Stimulated activated naive CD8-positive, alpha-beta T cell treated with anti-CD3 and anti-CD28 coated beads, Interleukin-15, amount 100 ng/mL, for 72 hours (primary cell): ENCODE data around the gene VAV2.

Experiments
- ATAC-seq: fragments of 150-1000 bp; cut with Tn5 transposase; 2 replicates; pipeline ENCODE4 v1.10.0; 2021; ENCODE audit warnings: mild to moderate bottlenecking, moderate library complexity
- DNase-seq, 2 donors: peaks; one replicate each; pipeline ENCODE4 v3.0.0; 2021 to 2022
- H3K27ac Mint-ChIP-seq, 2 donors: one replicate each; pipeline ENCODE4 v1.8.0; 2022; ENCODE audit warnings: mild to moderate bottlenecking in 2 of 2, mixed read lengths in 2 of 2, moderate library complexity in 2 of 2
- H3K27me3 Mint-ChIP-seq: one replicate; pipeline ENCODE4 v1.8.0; 2022; ENCODE audit warnings: mixed read lengths
- H3K4me1 Mint-ChIP-seq: one replicate; pipeline ENCODE4 v1.8.0; 2022; ENCODE audit warnings: mild to moderate bottlenecking, mixed read lengths
- H3K4me3 Mint-ChIP-seq, 2 donors: one replicate each; pipeline ENCODE4 v1.8.0; 2022; ENCODE audit warnings: mild to moderate bottlenecking in 2 of 2, mixed read lengths in 2 of 2, moderate library complexity in 1 of 2
- H3K9me3 Mint-ChIP-seq, 2 donors: one replicate each; pipeline ENCODE4 v1.8.0; 2022; ENCODE audit warnings: mixed read lengths in 2 of 2

The VAV2 gene

DNA sequence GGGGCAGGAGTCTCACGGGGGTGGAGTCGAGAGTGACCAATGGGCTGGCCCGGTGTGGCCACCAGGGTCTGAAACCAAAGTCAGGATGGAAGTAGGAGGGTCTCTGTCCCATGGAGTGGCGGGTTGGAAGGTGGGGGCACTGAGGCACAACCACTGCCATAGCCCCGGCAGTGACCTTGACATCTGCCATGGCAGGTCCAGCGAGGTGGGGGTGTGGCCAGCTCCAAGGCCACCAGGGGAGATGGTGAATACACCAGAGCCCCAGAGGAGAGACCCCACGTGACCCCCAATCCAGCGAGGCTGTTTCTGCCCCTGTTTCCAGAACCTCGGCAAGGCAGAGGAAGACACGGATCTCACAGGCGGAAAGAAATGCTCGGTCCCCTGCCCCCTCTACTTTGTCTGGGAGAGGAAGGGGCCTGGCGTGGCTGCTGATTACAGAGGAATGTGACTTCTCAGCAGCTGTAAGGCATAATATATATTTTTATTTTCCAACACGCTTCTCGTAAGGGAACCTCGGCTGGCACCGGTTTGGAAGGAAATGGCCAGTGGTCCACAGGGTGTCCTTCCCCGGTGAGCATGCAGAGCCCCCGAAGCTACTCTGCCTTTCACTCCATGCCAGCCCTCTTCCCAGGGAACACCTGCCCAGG lies 148.2 kb downstream of the VAV2 start:
- Mint-ChIP-seq H3K4me3 (no peak overlapping the region), H3K4me1 (peaks cover 9% of the 10 kb centered on the region), H3K27me3 (peaks cover 24% of the 10 kb centered on the region), H3K27ac (no peak overlapping the region), H3K9me3 (no peaks in the 10 kb centered on the region)
- DNase-seq (no peak), ATAC-seq (no peak)

DNA sequence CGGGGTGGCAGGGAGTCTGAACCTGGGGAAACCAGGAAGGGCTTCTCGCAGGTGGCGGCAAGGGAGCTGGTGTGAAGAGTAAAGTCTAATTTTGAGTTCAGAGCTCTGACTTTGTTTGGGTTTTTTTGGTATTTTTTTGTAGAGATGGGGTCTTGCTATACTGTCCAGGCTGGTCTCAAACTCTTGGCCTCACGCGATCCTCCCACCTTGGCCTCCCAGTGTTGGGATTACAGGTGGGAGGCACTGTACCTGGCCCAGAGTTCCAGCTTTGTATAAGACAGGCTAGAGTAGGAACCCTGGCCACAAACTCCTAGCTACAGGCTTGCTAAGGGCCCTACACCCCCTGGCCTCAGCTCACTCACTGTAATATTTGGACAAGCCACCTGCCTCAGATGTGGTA lies 148.9 kb downstream of the VAV2 start:
- no peaks in the 10 kb centered on the region for H3K9me3 Mint-ChIP-seq
- peaks cover 9% of the 10 kb centered on the region for H3K4me1 Mint-ChIP-seq
- no peak overlapping the region for H3K27ac Mint-ChIP-seq
- no peak overlapping the region for H3K4me3 Mint-ChIP-seq
- H3K27me3 Mint-ChIP-seq: peaks cover 24% of the 10 kb centered on the region
- no peak for ATAC-seq
- no peak for DNase-seq

DNA sequence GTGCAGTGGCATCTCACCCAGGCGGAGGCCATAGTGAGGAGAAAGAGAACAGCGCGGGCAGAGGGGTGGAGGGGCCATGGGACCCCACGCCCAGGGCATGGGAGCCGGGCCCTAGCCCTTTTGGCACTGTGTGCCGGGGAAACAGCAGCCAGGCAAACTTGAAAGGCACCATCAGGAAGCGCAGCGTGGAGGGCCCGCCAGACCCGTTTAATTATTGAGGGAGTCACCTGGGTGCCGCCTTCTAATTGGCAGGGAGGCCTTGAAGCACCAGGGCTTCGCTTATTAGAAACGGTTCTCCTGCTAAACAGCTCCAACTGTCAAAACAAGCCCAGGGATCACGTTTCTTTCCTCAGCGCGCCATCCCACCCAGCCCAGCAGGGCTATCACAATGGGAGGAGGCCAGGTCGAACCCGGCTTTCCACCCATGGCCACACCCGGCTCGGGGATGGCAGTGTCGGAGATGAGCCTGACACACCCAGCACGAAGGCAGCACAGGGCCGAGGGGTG lies 149.3 kb downstream of the VAV2 start:
- Mint-ChIP-seq H3K9me3 (no peaks in the 10 kb centered on the region), H3K27me3 (peaks cover 24% of the 10 kb centered on the region), H3K4me3 (no peak overlapping the region), H3K4me1 (peaks cover 9% of the 10 kb centered on the region), H3K27ac (no peak overlapping the region)
- ATAC-seq (no peak), DNase-seq (no peak)

DNA sequence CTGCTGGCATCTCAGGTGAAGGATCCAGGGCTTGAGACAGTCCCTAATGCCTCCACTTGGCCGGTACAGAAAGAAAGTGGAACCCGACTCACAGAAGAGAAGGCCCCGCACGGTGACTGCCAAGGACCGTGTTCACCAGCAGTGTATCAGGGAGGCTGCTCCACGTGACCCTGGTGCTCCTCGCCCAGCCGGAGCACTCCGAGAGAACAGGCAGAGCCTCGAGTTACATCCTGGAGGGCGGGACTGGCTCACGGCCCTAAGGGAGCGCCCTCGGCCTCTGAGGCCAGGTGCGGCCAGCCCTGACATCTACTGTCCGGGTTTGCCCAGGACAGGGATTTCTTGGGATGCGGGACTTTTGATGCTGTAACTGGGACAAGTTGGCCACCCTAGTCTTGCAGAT lies 149.9 kb downstream of the VAV2 start:
- no peak overlapping the region for H3K4me3 Mint-ChIP-seq
- ATAC-seq (no peak), DNase-seq (no peak)
- H3K27ac Mint-ChIP-seq: no peak overlapping the region
- H3K4me1 Mint-ChIP-seq: peaks cover 9% of the 10 kb centered on the region
- H3K9me3 Mint-ChIP-seq: no peaks in the 10 kb centered on the region
- peaks cover 24% of the 10 kb centered on the region for H3K27me3 Mint-ChIP-seq

DNA sequence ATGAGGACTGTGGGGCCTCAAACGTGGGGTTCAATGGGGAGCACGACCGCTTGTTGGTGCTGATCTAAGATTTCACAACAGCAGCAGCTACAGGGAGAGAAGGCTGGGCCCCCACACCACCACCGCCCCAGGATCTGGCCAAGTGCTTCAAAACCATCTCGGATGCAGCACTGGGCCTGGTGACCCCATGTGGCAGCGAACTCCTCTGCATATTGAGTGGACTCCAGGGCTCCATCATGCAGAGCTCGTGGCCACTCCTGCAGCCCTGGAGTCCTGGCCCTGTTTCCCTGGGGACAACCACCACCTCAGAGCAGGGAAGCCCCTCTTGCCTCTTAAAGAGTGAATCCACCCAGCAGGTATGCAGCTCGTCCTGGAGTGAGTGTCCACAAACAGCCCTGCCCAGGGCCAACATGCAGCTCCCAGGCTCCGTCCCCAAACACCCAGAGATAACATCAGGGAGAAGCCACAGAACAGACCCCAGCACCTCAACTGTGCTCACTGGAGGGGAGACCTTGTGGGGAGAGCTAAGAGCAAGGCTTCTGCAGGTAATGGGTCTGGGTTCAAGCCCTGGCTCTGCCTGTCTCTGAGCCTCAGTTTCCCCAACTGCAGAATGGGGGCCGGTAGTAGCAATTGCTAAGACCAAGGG lies 150.8 kb downstream of the VAV2 start:
- H3K4me3 Mint-ChIP-seq: no peak overlapping the region
- H3K27ac Mint-ChIP-seq: no peak overlapping the region
- H3K27me3 Mint-ChIP-seq: peaks cover 24% of the 10 kb centered on the region
- DNase-seq (no peak), ATAC-seq (no peak)
- H3K9me3 Mint-ChIP-seq: no peaks in the 10 kb centered on the region
- peaks cover 9% of the 10 kb centered on the region for H3K4me1 Mint-ChIP-seq

DNA sequence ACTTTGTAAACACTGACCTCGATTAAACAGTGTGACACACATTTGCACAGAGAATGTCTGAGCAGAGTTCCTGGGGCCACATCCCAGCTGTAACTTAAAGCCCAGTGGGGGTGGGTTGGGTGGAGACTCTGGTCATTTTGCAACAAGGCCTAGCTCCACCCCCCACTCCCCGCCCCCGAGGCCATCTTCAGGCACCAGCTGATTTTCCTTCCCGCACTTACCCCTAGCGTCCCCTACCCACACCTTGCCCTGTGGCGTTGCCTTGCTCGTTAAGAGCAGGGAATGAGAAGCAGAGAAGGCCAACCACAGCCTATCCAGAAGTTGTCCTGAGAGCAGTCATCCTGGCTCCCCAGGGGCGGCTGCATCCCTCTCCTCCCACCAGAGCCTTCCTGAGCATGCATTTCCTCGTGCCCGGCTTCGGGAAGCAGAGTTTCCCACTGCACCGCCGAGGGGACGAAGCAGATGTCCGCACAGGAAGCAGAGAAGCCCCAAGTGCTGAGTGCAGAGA lies 152.2 kb downstream of the VAV2 start:
- ATAC-seq (no peak), DNase-seq (no peak)
- no peaks in the 10 kb centered on the region for H3K9me3 Mint-ChIP-seq
- no peak overlapping the region for H3K4me3 Mint-ChIP-seq
- peaks cover 1% of the 10 kb centered on the region for H3K4me1 Mint-ChIP-seq
- H3K27ac Mint-ChIP-seq: no peak overlapping the region
- peaks cover 15% of the 10 kb centered on the region for H3K27me3 Mint-ChIP-seq

DNA sequence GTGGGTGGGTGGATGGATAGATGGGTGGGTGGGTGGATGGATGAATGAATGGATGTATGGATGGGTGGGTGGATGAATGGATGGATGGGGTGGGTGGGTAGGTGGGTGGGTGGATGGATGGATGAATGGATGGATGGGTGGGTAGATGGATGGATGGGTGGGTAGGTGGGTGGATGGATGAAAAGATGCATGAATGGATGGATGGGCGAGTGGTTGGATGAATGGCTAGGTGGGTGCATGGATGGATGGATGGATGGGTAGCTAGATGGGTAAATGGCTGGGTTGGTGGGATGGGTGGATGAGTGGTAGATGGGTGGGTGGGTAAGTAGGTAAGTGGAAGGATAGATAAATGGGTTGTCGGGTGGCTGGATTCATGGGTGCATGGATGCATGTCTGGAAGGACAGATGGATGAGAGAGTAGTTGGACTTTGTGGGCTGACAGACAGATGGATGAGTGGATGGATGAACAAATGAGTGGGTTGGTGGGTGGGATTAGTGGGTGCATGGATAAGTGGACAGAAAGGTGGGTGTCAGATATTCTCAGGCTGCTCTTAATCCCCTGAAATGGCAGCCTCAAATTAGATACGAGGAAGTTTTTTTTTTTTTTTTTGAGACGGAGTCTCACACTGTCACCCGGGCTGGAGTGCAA lies 153.1 kb downstream of the VAV2 start:
- Mint-ChIP-seq H3K27ac (no peak overlapping the region), H3K9me3 (no peaks in the 10 kb centered on the region), H3K4me3 (no peak overlapping the region), H3K27me3 (peaks cover 8% of the 10 kb centered on the region), H3K4me1 (no peaks in the 10 kb centered on the region)
- ATAC-seq (no peak), DNase-seq (no peak)

DNA sequence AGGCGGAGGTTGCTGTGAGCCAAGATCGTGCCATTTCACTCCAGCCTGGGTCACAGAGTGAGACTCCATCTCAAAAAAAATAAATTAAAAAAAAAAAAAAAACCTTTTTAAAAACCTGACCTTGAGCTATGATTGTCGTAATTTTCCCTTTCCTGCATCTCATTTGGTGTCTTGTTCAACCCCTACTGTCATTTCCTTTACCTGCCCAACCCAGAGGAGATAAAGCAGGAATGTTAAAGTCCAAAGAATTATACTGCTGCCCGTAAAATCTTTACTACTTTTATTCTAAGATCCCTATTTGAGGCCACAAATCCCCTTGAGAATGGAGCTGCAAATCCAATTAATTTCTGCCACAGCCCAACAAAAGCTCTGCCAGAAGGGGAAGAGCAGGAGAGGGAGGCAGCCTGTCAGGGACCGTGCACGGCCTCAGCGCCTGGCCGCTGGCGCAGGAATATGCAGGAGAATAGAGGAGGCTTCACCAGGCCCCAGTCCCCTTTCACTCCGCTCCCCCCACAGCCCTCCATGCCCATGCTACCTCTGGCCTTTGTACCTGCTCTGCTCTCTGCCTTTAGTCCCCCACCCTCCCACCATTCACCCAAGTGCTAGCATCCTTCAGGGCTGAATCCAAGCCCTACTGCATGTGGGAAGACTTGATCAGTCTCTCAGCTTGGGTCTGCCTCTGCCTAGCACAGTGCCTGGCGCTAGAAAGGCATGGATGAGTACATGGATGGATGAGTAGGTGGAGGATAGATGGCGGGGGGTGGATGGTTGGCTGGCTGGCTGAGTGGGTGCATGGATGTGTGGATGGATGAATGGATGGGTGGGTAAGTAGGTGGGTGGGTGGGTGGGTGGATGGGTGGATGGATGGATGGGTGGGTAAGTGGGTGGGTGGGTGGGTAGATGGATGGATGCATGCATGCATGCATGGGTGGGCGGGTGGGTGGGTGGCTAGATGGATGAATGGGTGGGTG lies 154.2 kb downstream of the VAV2 start:
- Mint-ChIP-seq H3K27me3 (no peaks in the 10 kb centered on the region), H3K4me1 (no peaks in the 10 kb centered on the region), H3K9me3 (no peaks in the 10 kb centered on the region), H3K4me3 (no peak overlapping the region), H3K27ac (peak overlapping the region in 1 of 2 donors; percentile 43)
- DNase-seq (no peak), ATAC-seq (no peak)

DNA sequence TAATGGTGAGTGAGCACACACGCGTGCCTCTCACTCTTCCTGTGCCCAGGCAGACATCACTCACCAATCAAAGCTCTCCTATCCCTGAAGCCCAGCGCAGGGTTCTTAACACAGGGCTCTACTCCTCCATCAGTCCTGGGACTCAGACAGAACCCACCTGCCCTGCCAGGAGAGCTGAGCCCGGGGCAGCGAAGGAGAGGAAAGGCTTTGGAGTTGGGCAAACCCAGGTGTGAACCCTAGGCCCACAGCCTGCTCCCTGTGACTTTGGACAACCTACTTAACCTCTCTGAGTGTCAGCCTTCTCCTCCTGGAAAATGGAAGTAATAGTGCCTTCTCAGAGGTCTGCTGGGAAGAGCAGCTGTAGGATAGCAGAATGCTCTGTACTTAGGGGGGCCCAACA lies 155.3 kb downstream of the VAV2 start:
- ATAC-seq (no peak), DNase-seq (no peak)
- no peak overlapping the region for H3K4me3 Mint-ChIP-seq
- H3K27me3 Mint-ChIP-seq: no peaks in the 10 kb centered on the region
- no peaks in the 10 kb centered on the region for H3K9me3 Mint-ChIP-seq
- no peaks in the 10 kb centered on the region for H3K4me1 Mint-ChIP-seq
- no peak overlapping the region for H3K27ac Mint-ChIP-seq

DNA sequence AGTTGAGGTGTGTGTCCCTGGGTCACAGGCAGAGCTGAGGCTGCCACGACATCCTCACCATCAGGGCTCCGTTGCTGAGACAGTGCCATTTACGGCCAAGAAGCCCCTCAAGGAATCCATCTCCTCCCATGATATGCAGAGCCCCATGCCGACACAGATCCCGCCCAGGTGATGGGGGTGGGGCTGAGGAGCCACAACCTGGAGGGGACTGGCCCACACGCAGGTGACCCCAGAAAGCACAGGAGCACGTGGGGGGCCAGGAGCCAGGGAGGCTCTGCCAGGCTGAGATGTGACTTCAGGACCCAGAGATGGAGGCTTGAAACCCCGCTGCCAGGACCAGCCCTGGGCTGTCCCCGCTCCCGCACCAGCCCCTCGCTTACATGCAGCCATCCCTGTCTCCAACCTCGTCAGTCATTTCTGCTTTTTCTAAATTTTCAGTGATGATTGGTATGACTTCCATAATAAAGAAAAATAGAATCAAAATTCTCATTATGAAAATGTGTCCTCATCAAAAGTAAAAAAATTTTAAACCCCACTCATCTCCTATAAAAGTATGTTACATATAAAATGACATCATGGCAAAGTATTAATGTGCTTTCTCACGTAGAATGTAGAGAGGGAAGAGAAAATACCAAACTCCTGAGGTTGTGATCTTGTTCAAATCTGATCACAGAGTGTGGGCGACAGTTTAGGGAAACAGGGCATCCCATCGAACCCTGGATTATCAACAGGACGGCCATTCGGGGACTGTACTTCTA lies 155.9 kb downstream of the VAV2 start:
- Mint-ChIP-seq H3K4me3 (no peak overlapping the region), H3K9me3 (no peaks in the 10 kb centered on the region), H3K4me1 (no peaks in the 10 kb centered on the region), H3K27ac (no peak overlapping the region), H3K27me3 (no peaks in the 10 kb centered on the region)
- ATAC-seq: no peak
- no peak for DNase-seq

DNA sequence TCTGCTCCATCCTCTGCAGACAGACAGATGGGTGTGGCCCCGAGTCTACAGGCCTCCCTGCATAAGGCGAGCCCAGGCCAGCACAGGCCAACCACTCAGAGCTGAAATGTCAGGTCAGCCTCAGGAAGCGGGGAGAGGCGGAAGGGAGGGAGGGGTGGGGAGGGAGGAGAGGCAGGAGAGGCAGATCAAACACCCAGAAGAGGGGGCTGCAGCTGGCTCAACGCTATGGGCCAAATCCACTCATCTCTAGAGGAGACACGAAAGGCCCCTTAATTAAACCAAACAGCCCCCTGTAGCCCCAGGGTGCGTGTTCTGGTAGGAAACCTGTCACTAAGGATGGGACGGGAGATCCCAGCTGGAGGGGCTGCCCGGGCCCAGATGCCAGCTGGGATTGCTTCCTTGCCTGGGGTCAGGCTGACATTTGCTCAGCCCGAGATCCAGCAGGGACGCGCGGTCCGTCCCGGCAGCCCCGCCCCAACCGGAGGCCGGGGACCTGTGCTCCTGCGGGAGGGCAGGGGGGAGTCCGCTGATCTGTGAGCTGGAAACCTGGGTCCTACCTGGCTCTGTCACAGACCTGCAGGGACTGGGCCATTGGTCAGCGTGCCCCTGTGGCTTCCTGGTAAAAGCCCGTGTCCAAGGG lies 156.7 kb downstream of the VAV2 start:
- no peak overlapping the region for H3K27ac Mint-ChIP-seq
- H3K4me1 Mint-ChIP-seq: no peaks in the 10 kb centered on the region
- H3K4me3 Mint-ChIP-seq: no peak overlapping the region
- no peak for DNase-seq
- H3K9me3 Mint-ChIP-seq: no peaks in the 10 kb centered on the region
- no peak for ATAC-seq
- H3K27me3 Mint-ChIP-seq: no peaks in the 10 kb centered on the region

DNA sequence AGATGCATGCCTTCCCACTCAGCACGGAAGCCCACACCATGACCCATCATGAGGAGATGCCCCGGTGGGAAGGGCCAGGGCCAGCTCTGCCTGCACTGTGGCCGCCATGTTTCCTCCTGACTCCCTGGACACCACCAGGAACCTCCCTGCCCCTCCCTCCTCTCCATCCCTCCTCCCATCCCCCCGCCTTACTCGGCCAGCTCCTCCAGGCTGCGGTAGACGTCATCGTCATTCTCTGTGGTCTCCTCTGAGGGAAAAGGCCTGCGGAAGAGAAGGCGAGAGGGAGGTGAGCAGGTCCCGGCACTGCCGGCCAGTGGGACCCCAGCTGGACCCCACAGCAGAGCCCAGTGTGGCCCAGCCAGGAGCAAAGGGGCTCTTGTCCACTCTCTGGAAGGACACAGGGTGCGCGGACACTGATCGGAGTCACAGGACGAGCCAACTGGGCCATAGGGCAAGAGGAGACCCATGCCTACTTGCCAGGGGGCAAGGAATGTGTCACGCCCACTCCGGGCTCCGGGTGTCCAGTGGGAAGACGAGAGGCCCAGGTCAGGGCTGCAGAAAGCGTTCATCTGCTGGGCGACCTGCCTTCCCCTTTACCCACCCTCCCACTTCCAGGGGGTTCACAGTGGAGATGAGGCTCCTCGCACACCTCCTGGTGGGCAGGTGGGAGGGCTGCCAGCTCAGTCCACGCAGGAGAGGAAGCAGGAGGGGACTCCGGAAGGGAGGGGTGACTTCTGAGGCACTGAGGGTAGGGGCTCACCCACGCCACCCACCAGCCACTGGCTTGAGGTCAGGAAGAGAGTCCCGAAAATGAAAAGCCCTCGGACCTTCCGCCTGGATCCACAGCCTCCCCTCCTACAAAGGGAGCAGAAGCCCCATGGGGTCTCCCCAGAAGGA lies 157.8 kb downstream of the VAV2 start:
- Mint-ChIP-seq H3K27ac (no peak overlapping the region), H3K27me3 (no peaks in the 10 kb centered on the region), H3K4me1 (no peaks in the 10 kb centered on the region), H3K4me3 (no peak overlapping the region), H3K9me3 (no peaks in the 10 kb centered on the region)
- DNase-seq (no peak), ATAC-seq (no peak)

DNA sequence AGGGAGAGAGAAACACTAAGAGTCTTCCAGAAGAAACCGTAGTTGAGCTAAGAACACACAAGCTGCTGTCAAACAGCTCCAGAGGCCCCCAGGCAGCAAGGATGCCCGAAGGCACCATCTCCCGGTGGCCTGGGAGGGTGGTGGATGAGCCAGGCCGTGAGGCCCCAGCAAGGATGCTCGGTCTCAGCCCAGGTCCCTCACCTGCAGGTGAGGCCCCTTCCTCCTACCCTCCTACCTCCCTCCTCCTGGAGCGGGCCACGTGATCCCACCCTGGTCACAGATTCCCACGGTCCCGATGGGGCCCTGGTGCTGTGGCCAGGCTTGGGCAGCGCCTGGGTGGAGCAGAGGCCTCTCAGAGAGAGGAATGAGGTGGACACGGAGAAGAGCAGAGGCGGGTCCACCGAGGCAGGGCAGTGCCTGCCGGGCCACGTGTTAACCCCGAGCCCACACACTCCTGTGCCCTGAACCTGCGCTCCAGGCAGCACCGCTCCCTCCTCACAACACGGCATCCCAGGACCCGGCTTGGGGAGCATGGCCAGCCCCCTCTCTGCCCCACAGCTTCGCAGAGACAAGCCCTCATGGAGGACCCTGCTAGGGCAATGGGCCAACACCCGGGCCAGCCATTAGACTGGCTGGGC lies 158.6 kb downstream of the VAV2 start:
- Mint-ChIP-seq H3K4me1 (no peaks in the 10 kb centered on the region), H3K4me3 (no peak overlapping the region), H3K27me3 (no peaks in the 10 kb centered on the region), H3K9me3 (no peaks in the 10 kb centered on the region), H3K27ac (no peak overlapping the region)
- ATAC-seq (no peak), DNase-seq (no peak)
